Lower leg skin (tissue), 3 donors: ENCODE results near the gene USP3.

Experiments
- CTCF ChIP-seq, 3 donors: fragments of 450-650 bp; IDR thresholded peaks; one replicate each; pipeline ENCODE4 v1.5.1; 2016; ENCODE audit warnings: antibody characterized with exemption in 3 of 3, mild to moderate bottlenecking in 3 of 3, moderate library complexity in 2 of 3
- POLR2A ChIP-seq, 2 donors: fragments of 450-650 bp; IDR thresholded peaks; one replicate each; pipeline ENCODE4 v1.6.1; 2016 to 2017; ENCODE audit warnings: antibody characterized with exemption in 2 of 2, mild to moderate bottlenecking in 1 of 2, moderate library complexity in 1 of 2

GRCh38 chr15:63595065-63595464 lies 90.7 kb downstream of the USP3 start:
- TF ChIP-seq POLR2A (IDR thresholded peaks at IDR 0.05) (no peak), CTCF (IDR thresholded peaks at IDR 0.05) (no peak)
